NCI-H748 (cell line): ENCODE results near the gene NFAM1.

ENCODE experiments used
- DNase-seq: peaks from one replicate; lab custom pipeline; 2025; ENCODE audit not compliant: unreplicated experiment; lab: John Stamatoyannopoulos, UW

Gene NFAM1

DNA sequence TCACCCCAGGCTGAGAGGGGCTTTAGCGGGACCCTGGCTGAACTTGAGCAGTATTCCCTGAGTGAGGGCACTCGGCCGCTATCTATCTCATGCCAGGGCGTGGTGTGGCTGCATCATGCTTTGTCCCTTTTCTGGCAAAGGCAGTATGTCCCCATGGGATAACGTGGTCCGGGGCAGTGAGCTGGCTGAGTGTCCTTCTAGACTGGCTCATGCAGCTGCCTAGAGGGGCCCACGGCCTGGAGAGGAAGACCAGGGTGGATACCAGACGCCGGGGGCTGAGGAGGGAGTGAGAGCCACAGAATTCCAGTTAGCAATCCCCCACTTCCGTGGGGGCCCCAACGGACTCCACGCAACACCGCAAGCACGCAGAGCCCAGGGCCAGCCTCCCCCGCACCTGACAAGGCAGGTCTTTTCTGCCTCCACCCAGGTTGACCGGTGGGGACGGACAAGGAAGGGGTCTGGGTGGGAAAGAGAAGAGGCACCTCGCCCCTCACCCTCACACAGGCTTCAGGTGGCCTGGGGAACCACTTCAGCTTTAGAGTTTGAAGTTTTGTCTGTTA lies 15.5 kb downstream of the NFAM1 start:
- DNase-seq, result no peak

- no peak for DNase-seq
Measured at GRCh38 chr22:42414565-42415303, 17.5 kb downstream of the NFAM1 start.

GRCh38 chr22:42414021-42414420 lies 18.2 kb downstream of the NFAM1 start:
- DNase-seq, result no peak

DNA sequence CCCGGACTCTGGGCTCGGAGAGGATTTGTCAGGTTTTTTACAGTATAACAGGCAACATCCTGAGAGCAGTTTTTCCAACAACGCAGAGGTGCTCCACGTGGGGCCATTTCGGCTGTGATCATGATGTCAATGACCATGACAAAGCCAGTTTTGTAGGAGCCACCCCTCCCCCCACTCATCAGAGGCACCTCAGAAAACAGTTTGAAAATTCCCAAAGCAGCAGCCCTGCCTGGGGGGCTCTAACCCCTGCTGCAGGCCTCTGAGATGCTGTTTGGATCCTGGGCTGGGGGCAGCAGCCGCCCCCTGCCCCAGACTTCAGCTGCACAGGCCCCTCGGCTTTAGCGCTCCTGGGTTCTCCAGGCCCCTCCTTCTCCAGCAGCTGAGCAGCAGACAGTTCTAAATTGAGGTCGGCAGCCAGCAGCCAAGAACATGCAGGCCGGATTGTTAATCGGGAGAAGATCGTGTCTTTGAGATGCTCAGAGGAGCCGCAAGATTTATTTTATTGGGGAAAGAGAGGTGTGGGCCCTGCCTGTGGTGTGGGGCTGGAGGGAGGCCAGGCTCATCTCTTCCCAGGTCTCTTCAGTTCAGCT lies 19.4 kb downstream of the NFAM1 start:
- no peak for DNase-seq

DNA sequence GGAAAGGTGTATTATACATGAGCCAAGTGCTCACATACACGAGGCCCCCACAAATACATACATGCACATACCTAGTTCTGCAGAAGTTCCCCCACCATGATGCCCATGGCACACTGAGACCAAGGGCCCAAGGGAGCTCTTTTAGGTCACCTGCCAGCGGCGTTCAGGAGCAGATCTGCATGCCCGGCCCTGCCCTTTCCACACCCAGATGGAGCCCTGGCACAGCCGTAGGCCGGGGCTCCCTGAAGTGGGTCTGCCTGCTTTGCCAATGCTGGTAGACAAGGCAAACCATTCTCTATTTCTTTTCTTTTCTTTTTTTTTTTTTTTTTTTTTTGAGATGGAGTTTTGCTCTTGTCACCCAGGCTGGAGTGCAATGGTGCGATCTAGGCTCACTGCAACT lies 21.5 kb downstream of the NFAM1 start:
- no peak for DNase-seq

DNA sequence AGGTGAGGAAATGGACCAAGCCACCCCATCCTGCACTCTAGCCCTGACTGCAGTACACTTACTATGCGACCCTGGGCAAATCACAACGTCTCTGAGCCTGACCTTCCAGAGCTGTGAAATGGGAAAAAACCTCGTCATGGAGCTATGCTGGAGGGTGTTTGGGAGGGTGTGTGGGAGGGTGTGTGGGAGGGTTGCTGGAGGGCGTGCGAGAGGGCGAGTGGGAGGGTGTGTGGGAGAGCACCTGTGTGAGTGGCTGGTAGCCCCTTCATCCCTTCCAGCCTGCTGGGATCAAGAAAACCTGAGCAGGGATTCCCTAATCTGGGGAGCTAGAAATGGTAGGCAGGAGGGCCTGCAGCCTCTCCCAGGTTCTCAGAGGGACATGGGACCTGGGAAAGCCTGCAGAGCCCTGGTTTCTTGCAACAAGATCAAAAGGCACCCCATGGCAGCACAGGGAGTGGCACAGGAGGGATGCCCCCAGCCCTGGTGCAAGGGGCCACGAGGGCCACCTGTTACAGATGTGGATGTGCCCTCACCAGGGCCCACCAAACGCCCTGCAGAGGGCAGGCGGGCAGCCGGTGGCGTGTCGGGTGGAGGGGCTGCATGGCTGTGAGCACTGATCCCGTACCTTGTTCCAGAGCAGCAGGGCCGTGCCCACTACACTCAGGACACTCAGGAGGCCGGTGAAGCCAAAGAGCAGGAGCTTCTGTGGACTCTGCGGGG lies 23.2 kb downstream of the NFAM1 start:
- DNase-seq, result no peak

GRCh38 chr22:42408276-42408675 lies 23.9 kb downstream of the NFAM1 start:
- no peak for DNase-seq

DNA sequence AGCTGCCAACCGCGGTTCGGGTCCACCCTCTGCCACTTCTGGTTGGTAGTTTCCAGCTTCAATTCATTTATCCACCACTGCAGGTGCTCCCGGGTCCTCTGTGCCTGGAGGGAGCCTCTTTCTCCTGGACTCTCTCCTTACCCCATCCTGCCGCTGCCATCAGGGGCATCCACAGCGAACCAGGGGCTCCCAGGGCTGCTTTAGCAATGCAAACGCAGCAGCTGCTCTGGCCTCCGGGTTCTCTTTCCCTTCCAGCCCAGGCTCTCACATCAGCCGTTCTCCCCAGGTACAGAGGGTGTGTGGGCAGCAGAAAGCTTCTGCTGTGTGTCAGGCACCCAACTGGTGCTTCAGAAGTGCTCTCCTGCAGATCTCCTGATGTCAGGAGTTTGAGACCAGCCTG lies 27.9 kb downstream of the NFAM1 start:
- no peak for DNase-seq

GRCh38 chr22:42401535-42402334 lies 30.5 kb downstream of the NFAM1 start:
- no peak for DNase-seq

DNA sequence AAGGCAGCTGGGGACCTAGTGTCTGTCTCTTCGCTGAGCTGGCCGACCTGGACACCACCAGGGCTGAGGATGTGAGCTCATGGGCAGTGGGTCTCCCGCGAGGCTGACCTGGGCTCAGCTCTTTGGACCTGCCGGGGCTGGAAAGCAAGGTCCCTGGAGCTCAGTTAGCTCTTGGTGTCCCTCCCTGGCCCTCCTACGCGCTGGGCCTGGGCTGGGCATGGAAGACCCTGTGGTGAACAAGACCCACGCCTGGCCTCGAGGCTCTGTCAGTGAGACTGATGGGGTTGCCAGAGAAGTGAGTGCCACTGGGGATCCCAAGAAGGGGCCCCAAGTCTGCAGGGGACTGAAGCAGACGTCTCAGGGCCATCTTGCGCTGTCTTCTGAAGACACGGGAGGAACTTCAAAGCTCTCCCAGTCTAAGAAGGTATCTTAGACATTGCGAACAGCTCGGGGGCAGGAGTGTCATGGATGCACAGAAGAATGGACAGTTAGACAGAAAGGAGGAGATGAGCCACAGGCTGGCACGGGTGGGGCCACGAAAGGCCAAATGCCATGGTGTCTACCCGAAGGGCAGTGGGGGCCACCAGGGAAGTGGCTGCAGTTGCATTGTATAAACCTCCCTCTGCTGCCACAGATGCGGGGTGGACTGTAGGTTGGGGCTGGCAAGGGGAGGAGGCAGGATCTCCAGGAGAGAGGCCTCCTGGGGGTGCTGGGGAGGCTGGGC lies 31.2 kb downstream of the NFAM1 start:
- no peak for DNase-seq

GRCh38 chr22:42399315-42400271 lies 32.6 kb downstream of the NFAM1 start:
- DNase-seq, result peak; percentile 99

- no peak for DNase-seq
Measured at GRCh38 chr22:42397332-42398249, 34.6 kb downstream of the NFAM1 start.

GRCh38 chr22:42396621-42397331 lies 35.4 kb downstream of the NFAM1 start:
- no peak for DNase-seq

DNA sequence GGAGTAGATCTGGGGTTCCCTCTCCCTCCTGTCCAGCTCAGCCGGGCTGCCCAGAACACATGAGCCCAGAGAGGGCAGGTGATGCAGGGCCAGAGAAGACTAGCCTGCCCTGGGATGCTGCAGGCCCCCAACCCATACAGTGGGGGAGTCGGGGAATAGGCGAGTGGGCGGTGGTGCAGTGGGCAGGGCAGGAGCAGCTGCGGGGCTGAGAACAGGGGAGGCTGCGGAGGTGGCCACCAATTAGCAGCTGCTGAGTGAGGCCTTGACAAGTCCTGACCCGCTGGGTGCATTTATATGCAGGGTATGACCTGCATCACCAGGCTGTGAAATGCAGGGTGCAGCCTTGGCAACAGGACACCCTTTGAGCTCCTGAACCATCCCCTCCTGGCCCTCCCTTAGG lies 43.1 kb downstream of the NFAM1 start:
- peak; percentile 86 for DNase-seq

DNA sequence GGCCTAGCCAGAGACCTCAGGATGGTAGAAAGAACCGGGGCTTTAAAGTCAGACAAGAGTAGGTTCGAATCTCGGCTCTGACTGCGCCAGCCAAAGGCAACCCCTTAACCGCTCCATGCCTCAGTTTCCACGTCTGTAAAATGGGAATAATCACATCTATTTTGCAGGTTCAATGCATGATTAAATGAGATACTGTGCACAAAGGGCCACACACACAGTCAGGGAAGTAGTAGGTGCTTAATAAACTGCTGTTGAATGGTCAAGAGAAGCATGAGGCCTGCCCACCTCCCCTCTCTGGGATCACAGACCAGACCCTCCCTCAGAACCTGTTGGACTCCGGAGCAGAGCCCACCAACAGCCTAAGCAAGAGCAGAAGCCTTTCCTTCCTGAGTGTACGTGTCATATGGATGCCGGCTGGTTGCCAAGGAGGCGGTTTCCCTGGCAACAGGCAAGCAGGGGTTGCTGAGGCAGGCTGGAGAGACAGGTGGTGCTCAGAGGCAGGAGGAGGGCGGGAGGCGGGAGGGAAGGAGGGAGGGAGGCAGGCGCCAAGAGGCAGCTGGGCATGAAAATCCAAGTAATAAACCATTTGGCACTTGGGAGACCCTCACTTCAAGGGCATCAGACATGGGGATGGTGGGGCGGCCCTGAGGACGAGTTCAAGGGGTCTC lies 43.9 kb downstream of the NFAM1 start:
- DNase-seq, result peak; percentile 98

GRCh38 chr22:42387631-42388030 lies 44.6 kb downstream of the NFAM1 start:
- DNase-seq, result no peak

- DNase-seq, result no peak
Measured at GRCh38 chr22:42385696-42386095, 46.5 kb downstream of the NFAM1 start.
